A673 (cell line): Measurements from ENCODE around the gene PGAP1.

Source experiments
- EZH2 ChIP-seq: fragments of 200-600 bp; sonication (generic); IDR thresholded peaks from 2 replicates; pipeline ENCODE4 v1.6.1; 2017; ENCODE audit warnings: borderline replicate concordance, low read depth, mild to moderate bottlenecking, mixed read lengths, antibody characterized with exemption, low read length; ENCODE audit not compliant: poor library complexity, severe bottlenecking
- TF ChIP-seq, protein P1 (sequence below): fragments of 300-800, 200-600 bp; sonication (generic); conservative IDR thresholded peaks from 2 replicates; pipeline ENCODE4 v1.5.1; 2017; ENCODE audit warnings: low read depth, mild to moderate bottlenecking, antibody characterized with exemption, low read length, moderate library complexity, mixed read lengths

GRCh38 chr2:196925051-196925767 lies 1.3 kb downstream of the PGAP1 start:
- TF ChIP-seq, protein P1, sequence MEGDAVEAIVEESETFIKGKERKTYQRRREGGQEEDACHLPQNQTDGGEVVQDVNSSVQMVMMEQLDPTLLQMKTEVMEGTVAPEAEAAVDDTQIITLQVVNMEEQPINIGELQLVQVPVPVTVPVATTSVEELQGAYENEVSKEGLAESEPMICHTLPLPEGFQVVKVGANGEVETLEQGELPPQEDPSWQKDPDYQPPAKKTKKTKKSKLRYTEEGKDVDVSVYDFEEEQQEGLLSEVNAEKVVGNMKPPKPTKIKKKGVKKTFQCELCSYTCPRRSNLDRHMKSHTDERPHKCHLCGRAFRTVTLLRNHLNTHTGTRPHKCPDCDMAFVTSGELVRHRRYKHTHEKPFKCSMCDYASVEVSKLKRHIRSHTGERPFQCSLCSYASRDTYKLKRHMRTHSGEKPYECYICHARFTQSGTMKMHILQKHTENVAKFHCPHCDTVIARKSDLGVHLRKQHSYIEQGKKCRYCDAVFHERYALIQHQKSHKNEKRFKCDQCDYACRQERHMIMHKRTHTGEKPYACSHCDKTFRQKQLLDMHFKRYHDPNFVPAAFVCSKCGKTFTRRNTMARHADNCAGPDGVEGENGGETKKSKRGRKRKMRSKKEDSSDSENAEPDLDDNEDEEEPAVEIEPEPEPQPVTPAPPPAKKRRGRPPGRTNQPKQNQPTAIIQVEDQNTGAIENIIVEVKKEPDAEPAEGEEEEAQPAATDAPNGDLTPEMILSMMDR, result no peak
- TF ChIP-seq EZH2, result no peak
